ENCODE measurements around the gene STK11.

The STK11 gene

GRCh38 chr19:1266916-1267476 is 61.4 kb downstream of the STK11 start:
- H3K36me3 ChIP-seq (ENCODE audit: control insufficient read depth in 5 of 5, insufficient read depth in 5 of 5, low read length in 5 of 5) = peaks cover 0 to 14% (median 14%) of the 10 kb centered on the region in 5 donors
- peak overlapping the region in 4 of 5 donors; percentile 25 to 63 (median 46) for H3K4me3 ChIP-seq (ENCODE audit: low read depth in 1 of 5, low read length in 5 of 5)
- H3K4me1 ChIP-seq (ENCODE audit: control insufficient read depth in 5 of 5, insufficient read depth in 5 of 5, low read length in 5 of 5) = peaks cover 20 to 75% (median 70%) of the 10 kb centered on the region in 5 donors
- H3K9ac ChIP-seq (ENCODE audit: low read length in 5 of 5) = peak overlapping the region in 1 of 5 donors; percentile 49
- no peaks in the 10 kb centered on the region for H3K9me3 ChIP-seq (ENCODE audit: control insufficient read depth in 5 of 5, low read length in 5 of 5)
- H3K27me3 ChIP-seq (ENCODE audit: control insufficient read depth in 5 of 5, insufficient read depth in 4 of 5, low read length in 5 of 5) = no peaks in the 10 kb centered on the region
- H3K27ac ChIP-seq (ENCODE audit: low read depth, low read length) = peak overlapping the region; percentile 89

- H3K9ac ChIP-seq (ENCODE audit: low read length in 5 of 5) = no peak overlapping the region
Observed at GRCh38 chr19:1267477-1268225, 62.1 kb downstream of the STK11 start.

GRCh38 chr19:1268226-1269064 is 62.9 kb downstream of the STK11 start:
- H3K4me3 ChIP-seq (ENCODE audit: low read depth in 1 of 5, low read length in 5 of 5) = peak overlapping the region in 4 of 5 donors; percentile 4 to 79 (median 26)
- no peaks in the 10 kb centered on the region for H3K27me3 ChIP-seq (ENCODE audit: control insufficient read depth in 5 of 5, insufficient read depth in 4 of 5, low read length in 5 of 5)
- no peaks in the 10 kb centered on the region for H3K9me3 ChIP-seq (ENCODE audit: control insufficient read depth in 5 of 5, low read length in 5 of 5)
- peaks cover 0 to 29% (median 28%) of the 10 kb centered on the region in 5 donors for H3K36me3 ChIP-seq (ENCODE audit: control insufficient read depth in 5 of 5, insufficient read depth in 5 of 5, low read length in 5 of 5)
- H3K27ac ChIP-seq (ENCODE audit: low read depth, low read length) = peak overlapping the region; percentile 91
- H3K9ac ChIP-seq (ENCODE audit: low read length in 5 of 5) = peak overlapping the region in 3 of 5 donors; percentile 43 to 59 (median 53)
- peaks cover 25 to 81% (median 74%) of the 10 kb centered on the region in 5 donors for H3K4me1 ChIP-seq (ENCODE audit: control insufficient read depth in 5 of 5, insufficient read depth in 5 of 5, low read length in 5 of 5)

More at GRCh38 chr19:1267477-1268225, 62.1 kb downstream of the STK11 start:
- H3K27me3 ChIP-seq (ENCODE audit: control insufficient read depth in 5 of 5, insufficient read depth in 4 of 5, low read length in 5 of 5) = no peaks in the 10 kb centered on the region
- no peaks in the 10 kb centered on the region for H3K9me3 ChIP-seq (ENCODE audit: control insufficient read depth in 5 of 5, low read length in 5 of 5)
- H3K27ac ChIP-seq (ENCODE audit: low read depth, low read length) = peak overlapping the region; percentile 91
- H3K4me1 ChIP-seq (ENCODE audit: control insufficient read depth in 5 of 5, insufficient read depth in 5 of 5, low read length in 5 of 5) = peaks cover 19 to 75% (median 70%) of the 10 kb centered on the region in 5 donors
- peaks cover 0 to 21% (median 20%) of the 10 kb centered on the region in 5 donors for H3K36me3 ChIP-seq (ENCODE audit: control insufficient read depth in 5 of 5, insufficient read depth in 5 of 5, low read length in 5 of 5)
- H3K4me3 ChIP-seq (ENCODE audit: low read depth in 1 of 5, low read length in 5 of 5) = peak overlapping the region in 4 of 5 donors; percentile 25 to 63 (median 46)

GRCh38 chr19:1269065-1269477 is 63.5 kb downstream of the STK11 start, which contains the start of gene CIRBP:
TSS of gene CIRBP (plus strand) at chr19:1269332. CDS start at chr19:1270934, 1,602 bp downstream.
- H3K4me1 ChIP-seq (ENCODE audit: control insufficient read depth in 5 of 5, insufficient read depth in 5 of 5, low read length in 5 of 5) = peaks cover 25 to 87% (median 80%) of the 10 kb centered on the region in 5 donors
- H3K36me3 ChIP-seq (ENCODE audit: control insufficient read depth in 5 of 5, insufficient read depth in 5 of 5, low read length in 5 of 5) = peaks cover 0 to 35% (median 34%) of the 10 kb centered on the region in 5 donors
- no peaks in the 10 kb centered on the region for H3K27me3 ChIP-seq (ENCODE audit: control insufficient read depth in 5 of 5, insufficient read depth in 4 of 5, low read length in 5 of 5)
- H3K27ac ChIP-seq (ENCODE audit: low read depth, low read length) = peak within 1 kb of the TSS; percentile 91
- H3K9ac ChIP-seq (ENCODE audit: low read length in 5 of 5) = peak within 1 kb of the TSS; percentile 73 to 95 (median 85)
- no peaks in the 10 kb centered on the region for H3K9me3 ChIP-seq (ENCODE audit: control insufficient read depth in 5 of 5, low read length in 5 of 5)
- peak within 1 kb of the TSS; percentile 77 to 95 (median 81) for H3K4me3 ChIP-seq (ENCODE audit: low read depth in 1 of 5, low read length in 5 of 5)

- Histone ChIP-seq H3K27me3 (ENCODE audit: control insufficient read depth in 5 of 5, insufficient read depth in 4 of 5, low read length in 5 of 5) (no peaks in the 10 kb centered on the region), H3K4me3 (ENCODE audit: low read depth in 1 of 5, low read length in 5 of 5) (peak overlapping the region; percentile 77 to 95 (median 81)), H3K4me1 (ENCODE audit: control insufficient read depth in 5 of 5, insufficient read depth in 5 of 5, low read length in 5 of 5) (peaks cover 25 to 93% (median 86%) of the 10 kb centered on the region in 5 donors), H3K27ac (ENCODE audit: low read depth, low read length) (peak overlapping the region; percentile 91), H3K36me3 (ENCODE audit: control insufficient read depth in 5 of 5, insufficient read depth in 5 of 5, low read length in 5 of 5) (peaks cover 0 to 41% (median 40%) of the 10 kb centered on the region in 5 donors), H3K9me3 (ENCODE audit: control insufficient read depth in 5 of 5, low read length in 5 of 5) (no peaks in the 10 kb centered on the region), H3K9ac (ENCODE audit: low read length in 5 of 5) (peak overlapping the region; percentile 73 to 95 (median 85))
Observed at GRCh38 chr19:1269478-1270212, 64.1 kb downstream of the STK11 start.

GRCh38 chr19:1270213-1270853 is 64.8 kb downstream of the STK11 start:
- Histone ChIP-seq H3K9me3 (ENCODE audit: control insufficient read depth in 5 of 5, low read length in 5 of 5) (no peaks in the 10 kb centered on the region), H3K4me1 (ENCODE audit: control insufficient read depth in 5 of 5, insufficient read depth in 5 of 5, low read length in 5 of 5) (peaks cover 22 to 93% (median 86%) of the 10 kb centered on the region in 5 donors), H3K27ac (ENCODE audit: low read depth, low read length) (peak overlapping the region; percentile 91), H3K27me3 (ENCODE audit: control insufficient read depth in 5 of 5, insufficient read depth in 4 of 5, low read length in 5 of 5) (no peaks in the 10 kb centered on the region), H3K4me3 (ENCODE audit: low read depth in 1 of 5, low read length in 5 of 5) (peak overlapping the region; percentile 77 to 95 (median 81)), H3K9ac (ENCODE audit: low read length in 5 of 5) (peak overlapping the region; percentile 73 to 95 (median 85)), H3K36me3 (ENCODE audit: control insufficient read depth in 5 of 5, insufficient read depth in 5 of 5, low read length in 5 of 5) (peaks cover 0 to 46% (median 41%) of the 10 kb centered on the region in 5 donors)

GRCh38 chr19:1270854-1271527 is 65.4 kb downstream of the STK11 start:
- H3K36me3 ChIP-seq (ENCODE audit: control insufficient read depth in 5 of 5, insufficient read depth in 5 of 5, low read length in 5 of 5) = peaks cover 0 to 46% (median 41%) of the 10 kb centered on the region in 5 donors
- peaks cover 18 to 89% (median 82%) of the 10 kb centered on the region in 5 donors for H3K4me1 ChIP-seq (ENCODE audit: control insufficient read depth in 5 of 5, insufficient read depth in 5 of 5, low read length in 5 of 5)
- H3K9ac ChIP-seq (ENCODE audit: low read length in 5 of 5) = peak overlapping the region; percentile 73 to 95 (median 85)
- no peaks in the 10 kb centered on the region for H3K27me3 ChIP-seq (ENCODE audit: control insufficient read depth in 5 of 5, insufficient read depth in 4 of 5, low read length in 5 of 5)
- peak overlapping the region; percentile 59 to 95 (median 79) for H3K4me3 ChIP-seq (ENCODE audit: low read depth in 1 of 5, low read length in 5 of 5)
- H3K9me3 ChIP-seq (ENCODE audit: control insufficient read depth in 5 of 5, low read length in 5 of 5) = no peaks in the 10 kb centered on the region
- peak overlapping the region; percentile 91 for H3K27ac ChIP-seq (ENCODE audit: low read depth, low read length)

GRCh38 chr19:1271528-1272422 is 66.2 kb downstream of the STK11 start:
- peaks cover 19 to 89% (median 85%) of the 10 kb centered on the region in 5 donors for H3K4me1 ChIP-seq (ENCODE audit: control insufficient read depth in 5 of 5, insufficient read depth in 5 of 5, low read length in 5 of 5)
- no peaks in the 10 kb centered on the region for H3K27me3 ChIP-seq (ENCODE audit: control insufficient read depth in 5 of 5, insufficient read depth in 4 of 5, low read length in 5 of 5)
- no peaks in the 10 kb centered on the region for H3K9me3 ChIP-seq (ENCODE audit: control insufficient read depth in 5 of 5, low read length in 5 of 5)
- peak overlapping the region in 3 of 5 donors; percentile 76 to 95 (median 85) for H3K9ac ChIP-seq (ENCODE audit: low read length in 5 of 5)
- H3K36me3 ChIP-seq (ENCODE audit: control insufficient read depth in 5 of 5, insufficient read depth in 5 of 5, low read length in 5 of 5) = peaks cover 0 to 46% (median 41%) of the 10 kb centered on the region in 5 donors
- peak overlapping the region; percentile 91 for H3K27ac ChIP-seq (ENCODE audit: low read depth, low read length)
- peak overlapping the region in 4 of 5 donors; percentile 59 to 81 (median 78) for H3K4me3 ChIP-seq (ENCODE audit: low read depth in 1 of 5, low read length in 5 of 5)
